Cardiac ventricle fibroblast (primary cell): ENCODE data around the gene CRYZL1. TPM values are rescaled to one million over a fixed set of nuclear protein-coding genes. Genes with fewer than 3 reads are reported as not detected.

Source experiments
- total RNA-seq: library from RNA; depleted of rRNA; stranded (reverse); fragments of >200 nt; gene quantifications from 2 replicates; pipeline ENCODE4 v1.2.3, GENCODE V29; 2015

CRYZL1 gene
- 20.2 and 21.3 TPM in 2 replicates for total RNA-seq

GRCh38 chr21:33641352-33642026 lies at the start of gene CRYZL1:
TSS of gene CRYZL1 (minus strand) at chr21:33641741. CDS start at chr21:33631551, 10,190 bp downstream.

GRCh38 chr21:33642027-33642895 lies 720 bp upstream of the CRYZL1 start, which contains the start of gene ITSN1:
TSS of gene ITSN1 (plus strand) at chr21:33642501. CDS start at chr21:33718829, 76,328 bp downstream.

GRCh38 chr21:33588485-33589335 lies 52.8 kb downstream of the CRYZL1 start, which contains the start of gene DONSON:
TSS of gene DONSON (minus strand) at chr21:33588684. CDS start at chr21:33588641, 43 bp downstream.

GRCh38 chr21:33542640-33543504 lies 98.7 kb downstream of the CRYZL1 start, which contains the start of gene SON:
TSS of gene SON (plus strand) at chr21:33543038. CDS start at chr21:33543093, 55 bp downstream.

GRCh38 chr21:33541756-33542639 lies 99.5 kb downstream of the CRYZL1 start, which contains the start of gene GART:
TSS of gene GART (minus strand) at chr21:33542117. CDS start at chr21:33539315, 2,802 bp downstream.

Other genes starting within 250 kb of the CRYZL1 start
- gene IFNGR2, start 238.3 kb downstream of the CRYZL1 start, total RNA-seq, result 40.9 and 45.9 TPM in 2 replicates
- gene TMEM50B, start 161.8 kb downstream of the CRYZL1 start, total RNA-seq, result 17.3 and 22.2 TPM in 2 replicates
- 1.5 and 3.2 TPM in 2 replicates for gene DNAJC28, start 150.0 kb downstream of the CRYZL1 start, total RNA-seq
- 63.1 and 68.8 TPM in 2 replicates for gene GART, start 99.6 kb downstream of the CRYZL1 start, total RNA-seq
- 123 TPM in 2 replicates for gene SON, start 98.7 kb downstream of the CRYZL1 start, total RNA-seq
- 4.7 and 11.8 TPM in 2 replicates for gene DONSON, start 53.1 kb downstream of the CRYZL1 start, total RNA-seq
- 34.3 and 34.8 TPM in 2 replicates for gene ITSN1, start 760 bp upstream of the CRYZL1 start, total RNA-seq